Thyroid gland (tissue), 4 donors: ENCODE data around the gene CALCR. TPM values are rescaled to one million over a fixed set of nuclear protein-coding genes. Genes with fewer than 3 reads are reported as not detected.

ENCODE experiments used
- DNase-seq, 2 donors: peaks; one replicate each; pipeline ENCODE4 v3.0.0-alpha.2; 2019
- H3K27ac ChIP-seq, 3 donors: fragments of 200-600 bp; sonication (generic); 1 replicate in 2 of 3; 2 replicates in 1 of 3; pipeline ENCODE4 v1.5.1; 2016 to 2019; ENCODE audit warnings: mild to moderate bottlenecking in 1 of 3, moderate library complexity in 1 of 3
- H3K27me3 ChIP-seq: fragments of 200-600 bp; sonication (generic); one replicate; pipeline ENCODE4 v1.5.1; 2019
- H3K36me3 ChIP-seq, 2 donors: fragments of 200-600 bp; sonication (generic); one replicate each; pipeline ENCODE4 v1.5.1; 2016 to 2019
- H3K4me1 ChIP-seq, 2 donors: fragments of 200-600 bp; sonication (generic); one replicate each; pipeline ENCODE4 v1.5.1; 2017 to 2019
- H3K4me3 ChIP-seq, 3 donors: fragments of 200-600 bp; sonication (generic); replicated peaks in 1 of 3; 1 replicate in 2 of 3; 2 replicates in 1 of 3; pipeline ENCODE4 v1.5.1; 2016; ENCODE audit warnings: mild to moderate bottlenecking in 1 of 3
- H3K9me3 ChIP-seq: fragments of 200-600 bp; sonication (generic); one replicate; pipeline ENCODE4 v1.5.1; 2017
- POLR2A ChIP-seq, 2 donors: fragments of 450-650 bp; IDR thresholded peaks; one replicate each; pipeline ENCODE4 v1.6.1; 2017; ENCODE audit warnings: antibody characterized with exemption in 2 of 2, mild to moderate bottlenecking in 2 of 2, moderate library complexity in 1 of 2
- WGBS, 2 donors: methylation state at CpG; one replicate each; pipeline ENCODE4 v1.1.5; 2017; 5-methylcytosine and 5-hydroxymethylcytosine counted together
- intact Hi-C: fragments of 100-400 bp; cut with DNase I; formaldehyde crosslinking; loops from one replicate; pipeline ENCODE4 v1.15.1; 2023
- total RNA-seq, 4 donors: library from RNA; depleted of rRNA; stranded (reverse); fragments of >200 nt; gene quantifications; one replicate each; pipeline ENCODE4 v1.2.3, GENCODE V29; 2016
- TF ChIP-seq, protein P1 (sequence below), 6 experiments: fragments of 200-600 bp in 3 of 6; fragments of 450-650 bp in 3 of 6; sonication (generic) in 3 of 6; IDR thresholded peaks; one replicate each; pipeline ENCODE4 v1.5.1; 2016 to 2019; ENCODE audit warnings: antibody characterized with exemption in 6 of 6, mild to moderate bottlenecking in 2 of 6, inconsistent platforms in 1 of 6, moderate library complexity in 1 of 6

Gene CALCR
- total RNA-seq, 4 donors from 2014 or later, result 0.11 TPM; not detected in 3

DNA sequence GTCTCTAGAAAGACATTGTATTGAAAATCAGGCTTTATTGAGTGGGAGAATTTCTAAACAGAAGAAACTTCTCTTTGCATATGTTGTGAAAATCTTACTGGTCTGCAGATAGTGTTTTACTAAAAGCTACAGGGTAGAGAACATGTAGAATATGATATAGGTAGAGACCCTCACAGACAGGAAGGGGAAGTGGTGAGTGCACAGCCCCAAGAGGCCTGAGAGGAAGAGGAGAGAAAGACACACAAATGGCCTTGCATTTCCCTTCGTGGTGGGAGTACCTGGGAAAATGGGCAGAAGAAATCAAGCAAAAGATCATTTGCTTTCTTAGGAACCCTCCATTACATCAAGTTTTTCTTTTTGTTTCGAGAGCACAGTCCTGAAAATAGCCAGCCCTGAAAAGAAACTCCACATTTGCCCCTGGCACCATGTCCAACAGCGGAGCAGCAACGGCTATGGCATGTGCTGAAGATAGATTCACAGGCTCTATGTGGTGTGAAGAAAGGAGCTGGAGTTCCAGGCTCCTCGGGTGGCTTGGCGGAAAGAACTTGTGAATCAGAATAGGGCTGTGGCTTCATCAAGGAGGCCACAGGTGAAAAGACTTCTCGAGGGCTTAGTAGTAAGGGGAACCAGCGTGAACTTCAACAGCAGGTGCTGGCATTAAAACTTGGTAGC lies 143.5 kb downstream of the CALCR start:
- no peaks in the 10 kb centered on the region for H3K9me3 ChIP-seq
- H3K36me3 ChIP-seq, result no peaks in the 10 kb centered on the region
- H3K4me3 ChIP-seq, result no peak overlapping the region
- H3K27me3 ChIP-seq, result no peaks in the 10 kb centered on the region
- no peak overlapping the region for H3K27ac ChIP-seq
- intact Hi-C loops, result no loop called here
- no peaks in the 10 kb centered on the region for H3K4me1 ChIP-seq
- no peak for TF ChIP-seq POLR2A (IDR thresholded peaks at IDR 0.05)
- TF ChIP-seq, protein P1, sequence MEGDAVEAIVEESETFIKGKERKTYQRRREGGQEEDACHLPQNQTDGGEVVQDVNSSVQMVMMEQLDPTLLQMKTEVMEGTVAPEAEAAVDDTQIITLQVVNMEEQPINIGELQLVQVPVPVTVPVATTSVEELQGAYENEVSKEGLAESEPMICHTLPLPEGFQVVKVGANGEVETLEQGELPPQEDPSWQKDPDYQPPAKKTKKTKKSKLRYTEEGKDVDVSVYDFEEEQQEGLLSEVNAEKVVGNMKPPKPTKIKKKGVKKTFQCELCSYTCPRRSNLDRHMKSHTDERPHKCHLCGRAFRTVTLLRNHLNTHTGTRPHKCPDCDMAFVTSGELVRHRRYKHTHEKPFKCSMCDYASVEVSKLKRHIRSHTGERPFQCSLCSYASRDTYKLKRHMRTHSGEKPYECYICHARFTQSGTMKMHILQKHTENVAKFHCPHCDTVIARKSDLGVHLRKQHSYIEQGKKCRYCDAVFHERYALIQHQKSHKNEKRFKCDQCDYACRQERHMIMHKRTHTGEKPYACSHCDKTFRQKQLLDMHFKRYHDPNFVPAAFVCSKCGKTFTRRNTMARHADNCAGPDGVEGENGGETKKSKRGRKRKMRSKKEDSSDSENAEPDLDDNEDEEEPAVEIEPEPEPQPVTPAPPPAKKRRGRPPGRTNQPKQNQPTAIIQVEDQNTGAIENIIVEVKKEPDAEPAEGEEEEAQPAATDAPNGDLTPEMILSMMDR (IDR thresholded peaks at IDR 0.05), result no peak
- DNase-seq, result no peak
- 81 to 86% methylated on average over 8 of the region's 8 CpGs for WGBS, 2 donors

DNA sequence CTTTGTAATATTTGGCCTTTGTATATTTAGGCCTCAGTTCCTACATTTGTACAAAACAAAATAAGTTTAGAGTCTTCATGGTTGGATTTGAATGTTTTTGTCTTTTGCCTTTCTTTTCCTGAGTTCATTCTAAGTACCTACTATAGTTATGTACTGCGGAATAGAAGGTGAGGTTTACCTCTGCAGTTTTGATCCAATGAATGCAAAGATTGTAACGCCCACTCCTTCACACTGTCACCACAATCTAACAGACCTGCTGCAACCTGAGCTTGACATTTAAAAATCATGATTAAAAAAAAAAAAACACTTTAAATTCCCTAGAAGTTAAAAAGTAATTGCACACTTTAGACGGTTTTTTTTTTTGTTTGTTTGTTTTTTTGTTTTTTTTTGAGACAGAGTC lies 145.0 kb downstream of the CALCR start:
- 84 to 86% methylated on average over 3 of the region's 3 CpGs for WGBS, 2 donors
- intact Hi-C loops, result no loop called here

DNA sequence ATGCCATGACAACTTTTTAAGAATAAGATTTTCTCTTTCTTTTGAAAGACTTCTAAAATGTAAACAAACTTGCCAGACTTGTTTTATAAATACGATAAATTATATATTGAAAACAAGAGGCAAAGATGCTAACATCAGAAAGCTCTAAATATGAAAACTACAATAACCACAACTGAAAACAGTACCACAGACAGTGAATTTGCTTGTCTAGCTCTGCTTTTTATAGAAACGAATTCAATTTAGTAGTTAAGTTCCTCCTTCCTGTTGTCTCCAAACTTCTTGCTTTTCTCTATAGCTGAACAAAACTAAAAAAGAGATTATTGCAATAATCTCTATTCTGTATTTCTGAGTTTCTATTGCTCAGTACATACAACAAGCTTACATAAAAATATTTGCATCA lies 147.4 kb downstream of the CALCR start:
- no peak overlapping the region for H3K4me3 ChIP-seq
- TF ChIP-seq POLR2A (IDR thresholded peaks at IDR 0.05), result no peak
- TF ChIP-seq, protein P1 (IDR thresholded peaks at IDR 0.05), result no peak
- 75 to 80% methylated on average over 2 of the region's 2 CpGs for WGBS, 2 donors
- intact Hi-C loops, result no loop called here
- no peaks in the 10 kb centered on the region for H3K36me3 ChIP-seq
- no peaks in the 10 kb centered on the region for H3K9me3 ChIP-seq
- DNase-seq, result no peak
- H3K27ac ChIP-seq, result no peak overlapping the region
- no peaks in the 10 kb centered on the region for H3K4me1 ChIP-seq
- H3K27me3 ChIP-seq, result no peaks in the 10 kb centered on the region

More for the DNA sequence above, 145.0 kb downstream of the CALCR start:
- no peaks in the 10 kb centered on the region for H3K4me1 ChIP-seq
- DNase-seq, result no peak
- no peaks in the 10 kb centered on the region for H3K36me3 ChIP-seq
- no peaks in the 10 kb centered on the region for H3K27me3 ChIP-seq
- no peaks in the 10 kb centered on the region for H3K9me3 ChIP-seq
- no peak overlapping the region for H3K4me3 ChIP-seq
- H3K27ac ChIP-seq, result no peak overlapping the region
- TF ChIP-seq, protein P1 (IDR thresholded peaks at IDR 0.05), result no peak
- TF ChIP-seq POLR2A (IDR thresholded peaks at IDR 0.05), result no peak

DNA sequence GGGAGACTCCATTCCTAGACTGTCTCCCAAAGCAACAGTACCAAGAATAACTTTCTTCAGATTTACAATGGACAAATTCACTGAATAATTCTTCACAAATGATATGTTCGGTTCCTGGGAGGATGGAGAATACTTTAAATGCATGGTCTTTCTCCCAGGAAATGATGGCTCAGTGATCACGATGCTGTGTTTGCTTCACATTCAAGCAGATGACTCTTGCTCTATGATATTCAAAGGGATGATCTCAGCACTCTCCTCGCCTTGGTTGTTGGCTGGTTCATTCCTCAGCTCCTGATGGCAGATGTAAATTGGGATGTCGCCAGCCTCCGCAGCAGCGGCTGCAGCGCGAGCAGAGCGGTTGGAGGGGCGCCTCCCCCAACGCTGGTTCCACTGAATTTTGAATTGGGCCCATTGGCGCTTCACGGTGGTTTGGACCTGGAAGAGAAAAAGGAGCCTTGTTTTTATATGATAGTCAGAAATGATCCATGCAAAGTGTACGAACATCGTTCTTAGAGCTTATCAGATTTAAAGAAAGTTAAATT lies 148.3 kb downstream of the CALCR start:
- no peak for TF ChIP-seq POLR2A (IDR thresholded peaks at IDR 0.05)
- TF ChIP-seq, protein P1 (IDR thresholded peaks at IDR 0.05), result no peak
- intact Hi-C loops, result no loop called here
- DNase-seq, result no peak

GRCh38 chr7:93414574-93414973 lies 159.9 kb downstream of the CALCR start:
- no peak for DNase-seq
- Histone ChIP-seq H3K4me3 (no peak overlapping the region), H3K36me3 (no peaks in the 10 kb centered on the region), H3K27me3 (no peaks in the 10 kb centered on the region), H3K27ac (no peak overlapping the region), H3K9me3 (no peaks in the 10 kb centered on the region), H3K4me1 (no peaks in the 10 kb centered on the region)
- intact Hi-C loops, result no loop called here
- TF ChIP-seq, protein P1 (IDR thresholded peaks at IDR 0.05), result no peak
- no peak for TF ChIP-seq POLR2A (IDR thresholded peaks at IDR 0.05)

More for the DNA sequence above, 148.3 kb downstream of the CALCR start:
- Histone ChIP-seq H3K36me3 (no peaks in the 10 kb centered on the region), H3K27me3 (no peaks in the 10 kb centered on the region), H3K27ac (no peak overlapping the region), H3K4me3 (no peak overlapping the region), H3K9me3 (no peaks in the 10 kb centered on the region), H3K4me1 (no peaks in the 10 kb centered on the region)
- 88 to 93% methylated on average over 15 of the region's 15 CpGs for WGBS, 2 donors
